HG03280 (cell line): ENCODE measurements around the gene CDC42.
"Not testable (repeated sequence)": the region's sequence is repeated elsewhere in the genome, so short reads cannot be mapped to it uniquely, and the experiment has no call there.

ENCODE experiments used
- ATAC-seq: cut with Tn5 transposase; IDR thresholded peaks from one replicate; pipeline ENCODE4 v1.9.1; 2021; ENCODE audit warnings: mild to moderate bottlenecking, moderate library complexity; ENCODE audit not compliant: unreplicated experiment

The CDC42 gene

DNA sequence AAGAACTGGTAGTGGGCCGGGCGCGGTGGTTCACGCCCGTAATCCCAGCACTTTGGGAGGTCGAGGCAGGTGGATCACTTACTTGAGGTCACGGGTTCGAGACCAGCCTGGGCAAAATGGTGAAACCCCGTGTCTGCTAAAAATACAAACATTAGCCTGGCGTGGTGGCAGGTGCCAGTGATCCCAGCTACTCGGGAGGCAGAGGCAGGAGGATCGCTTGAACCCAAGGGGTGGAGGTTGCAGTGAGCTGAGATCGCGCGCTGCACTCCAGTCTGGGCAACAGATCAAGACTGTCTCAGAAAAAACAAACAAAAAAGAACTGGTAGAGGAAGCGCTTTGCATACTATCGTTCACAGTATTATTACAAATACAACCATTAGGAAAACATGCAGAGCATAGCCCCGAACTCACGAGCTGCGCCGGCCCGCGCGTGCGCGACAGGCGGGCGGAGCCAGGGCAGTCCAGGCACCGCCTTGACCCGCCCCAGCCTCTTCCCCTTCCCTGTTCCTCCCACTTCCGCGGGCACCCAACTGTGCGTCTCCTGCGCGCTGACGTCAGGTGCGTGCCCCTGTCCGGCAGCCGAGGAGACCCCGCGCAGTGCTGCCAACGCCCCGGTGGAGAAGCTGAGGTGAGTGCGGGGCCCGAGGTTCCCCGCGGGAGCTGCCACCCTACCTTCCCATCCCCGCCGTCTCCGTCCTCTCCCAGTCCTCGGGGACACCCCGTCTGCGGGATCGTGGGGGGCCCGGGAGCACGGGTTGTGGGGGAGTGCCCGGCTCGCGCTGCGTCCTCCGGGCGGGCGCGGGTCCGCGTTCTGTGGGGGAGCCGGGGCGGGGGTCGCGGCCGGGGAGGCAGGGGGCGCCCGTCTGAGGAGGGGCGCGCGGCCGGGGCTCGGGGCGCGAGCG, at the start of gene CDC42:
TSS of gene CDC42 (plus strand) at position 595 of the 902 bp plus-strand sequence. CDS start 25,770 bp downstream, outside the sequence.
- peak; percentile 85 for ATAC-seq

GRCh38 chr1:22002875-22003274, 49.6 kb upstream of the CDC42 start:
- not testable (repeated sequence) for ATAC-seq

DNA sequence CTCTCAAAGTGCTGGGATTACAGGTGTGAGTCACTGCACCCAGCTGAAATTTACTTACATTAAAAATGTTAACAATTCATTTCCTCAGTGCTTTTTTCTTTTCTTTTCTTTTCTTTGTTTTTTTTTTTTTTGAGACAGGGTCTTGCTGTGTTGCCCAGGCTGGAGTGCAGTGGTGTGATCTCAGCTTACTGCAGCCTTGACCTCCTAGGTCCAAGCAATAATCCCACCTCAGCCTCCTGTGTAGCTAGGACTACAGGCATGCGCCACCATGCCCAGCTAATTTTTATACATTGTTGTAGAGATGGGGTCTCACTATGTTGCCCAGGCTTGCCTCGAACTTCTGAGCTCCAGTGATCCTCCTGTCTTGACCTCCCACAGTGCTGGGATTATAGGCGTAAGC, 48.5 kb upstream of the CDC42 start:
- ATAC-seq: not testable (repeated sequence)

GRCh38 chr1:22005261-22006149, 47.0 kb upstream of the CDC42 start:
- ATAC-seq: not testable (repeated sequence)

DNA sequence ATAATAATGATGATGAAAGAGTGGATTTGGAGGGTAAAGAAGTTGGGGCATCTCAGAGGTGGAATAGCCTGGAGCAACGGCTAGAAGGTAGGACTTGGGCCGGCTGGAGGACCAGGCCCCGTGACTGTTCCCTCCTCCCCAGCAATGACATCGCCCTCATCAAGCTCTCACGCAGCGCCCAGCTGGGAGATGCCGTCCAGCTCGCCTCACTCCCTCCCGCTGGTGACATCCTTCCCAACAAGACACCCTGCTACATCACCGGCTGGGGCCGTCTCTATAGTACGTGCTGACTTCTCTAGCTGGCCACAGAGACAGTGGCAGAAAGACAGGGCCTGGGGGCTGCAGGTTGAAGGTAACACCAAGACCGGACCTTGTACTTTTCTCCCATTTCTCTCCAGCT, 45.8 kb upstream of the CDC42 start:
- not testable (repeated sequence) for ATAC-seq

DNA sequence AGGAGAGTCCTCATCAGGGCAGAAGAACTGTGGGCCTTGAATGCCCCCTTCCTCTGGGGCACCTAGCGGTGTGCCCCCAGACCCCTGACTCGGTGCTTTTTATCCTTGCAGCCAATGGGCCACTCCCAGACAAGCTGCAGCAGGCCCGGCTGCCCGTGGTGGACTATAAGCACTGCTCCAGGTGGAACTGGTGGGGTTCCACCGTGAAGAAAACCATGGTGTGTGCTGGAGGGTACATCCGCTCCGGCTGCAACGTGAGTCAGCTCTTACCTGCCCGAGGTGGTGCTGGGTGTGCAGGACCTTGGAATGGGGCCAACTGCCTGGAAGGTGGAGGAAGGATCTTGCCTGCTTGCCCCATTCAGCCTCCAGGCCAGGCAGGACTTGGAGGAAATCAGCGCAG, 45.2 kb upstream of the CDC42 start:
- ATAC-seq: not testable (repeated sequence)

- not testable (repeated sequence) for ATAC-seq
These were observed 42.9 kb upstream of the CDC42 start for GRCh38 chr1:22009566-22009965.

DNA sequence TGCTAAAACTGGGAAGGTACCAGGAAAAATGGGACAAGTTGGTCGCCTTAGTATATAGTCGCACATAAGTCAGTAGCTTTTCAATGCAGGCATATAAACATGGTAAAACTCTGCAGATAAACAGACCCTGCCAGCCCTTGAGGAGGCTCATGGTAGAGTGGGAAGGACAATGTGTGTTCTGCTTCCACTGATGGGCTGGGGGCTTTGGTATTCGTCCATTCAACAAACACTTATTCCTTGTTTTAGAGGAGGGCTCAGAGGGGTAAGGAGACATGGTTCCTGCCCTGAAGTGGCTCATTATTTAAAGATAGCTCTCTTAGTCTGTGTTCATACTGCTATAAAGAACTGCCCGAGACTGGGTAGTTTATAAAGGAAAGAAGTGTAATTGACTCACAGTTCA, 39.8 kb upstream of the CDC42 start:
- not testable (repeated sequence) for ATAC-seq

GRCh38 chr1:22014575-22015206, 37.8 kb upstream of the CDC42 start:
- not testable (repeated sequence) for ATAC-seq

- no peak for ATAC-seq
These were observed 33.6 kb upstream of the CDC42 start for GRCh38 chr1:22018583-22019559.

DNA sequence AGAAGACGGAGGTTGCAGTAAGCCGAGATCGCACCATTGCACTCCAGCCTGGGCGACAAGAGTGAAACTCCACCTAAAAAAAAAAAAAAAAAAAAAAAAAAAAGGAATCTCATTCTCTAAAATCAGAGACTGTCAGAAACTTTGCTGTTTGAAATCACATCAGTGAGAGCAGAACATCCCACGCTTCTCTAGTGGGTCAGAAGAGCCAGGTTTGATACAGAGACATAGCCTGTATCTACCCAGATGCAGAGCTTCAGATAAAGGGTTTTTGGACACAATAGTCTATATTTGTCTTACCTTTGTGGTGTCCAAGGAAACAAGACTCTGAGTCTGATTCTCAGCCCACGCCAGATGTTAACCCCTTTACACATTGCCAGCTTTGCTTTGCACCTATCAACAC, 31.4 kb upstream of the CDC42 start:
- ATAC-seq: no peak

DNA sequence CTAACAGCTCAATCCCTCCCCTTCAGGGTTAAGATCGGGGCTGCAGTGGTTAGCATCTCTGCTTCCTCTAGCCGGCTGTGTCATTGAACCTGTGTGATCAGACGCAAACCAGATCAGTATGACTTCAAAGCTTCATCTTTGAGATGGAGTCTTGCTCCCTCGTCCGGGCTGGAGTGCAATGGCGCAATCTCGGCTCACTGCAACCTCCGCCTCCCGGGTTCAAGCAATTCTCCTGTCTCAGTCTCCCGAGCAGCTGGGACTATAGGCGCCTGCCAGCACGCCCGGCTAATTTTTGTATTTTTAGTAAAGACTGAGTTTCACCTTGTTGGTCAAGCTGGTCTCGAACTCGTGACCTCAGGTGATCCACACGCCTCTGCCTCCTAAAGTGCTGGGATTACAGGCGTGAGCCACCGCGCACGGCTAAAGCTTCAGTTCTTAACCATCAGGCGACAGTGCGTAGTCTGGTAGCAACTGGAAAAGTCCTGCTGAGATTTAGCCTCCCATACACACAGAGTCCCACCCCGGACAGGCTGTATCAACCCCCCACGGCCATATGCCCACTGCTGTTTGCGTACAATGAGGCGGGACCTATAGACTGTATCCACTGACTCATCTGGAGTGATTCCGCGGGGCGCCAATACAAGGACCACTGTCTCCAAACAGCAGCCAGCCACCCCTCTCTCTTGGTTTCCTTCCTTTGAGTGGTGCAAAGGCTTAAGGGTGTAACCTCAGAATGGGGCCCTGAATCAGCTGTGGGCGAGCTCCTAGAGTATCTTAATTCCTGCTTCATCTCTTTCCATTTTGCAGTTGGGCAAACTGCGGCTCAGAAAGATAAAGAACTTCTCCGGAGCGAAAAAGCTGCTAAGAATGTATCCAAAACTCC, 27.8 kb upstream of the CDC42 start:
- peak; percentile 28 for ATAC-seq

DNA sequence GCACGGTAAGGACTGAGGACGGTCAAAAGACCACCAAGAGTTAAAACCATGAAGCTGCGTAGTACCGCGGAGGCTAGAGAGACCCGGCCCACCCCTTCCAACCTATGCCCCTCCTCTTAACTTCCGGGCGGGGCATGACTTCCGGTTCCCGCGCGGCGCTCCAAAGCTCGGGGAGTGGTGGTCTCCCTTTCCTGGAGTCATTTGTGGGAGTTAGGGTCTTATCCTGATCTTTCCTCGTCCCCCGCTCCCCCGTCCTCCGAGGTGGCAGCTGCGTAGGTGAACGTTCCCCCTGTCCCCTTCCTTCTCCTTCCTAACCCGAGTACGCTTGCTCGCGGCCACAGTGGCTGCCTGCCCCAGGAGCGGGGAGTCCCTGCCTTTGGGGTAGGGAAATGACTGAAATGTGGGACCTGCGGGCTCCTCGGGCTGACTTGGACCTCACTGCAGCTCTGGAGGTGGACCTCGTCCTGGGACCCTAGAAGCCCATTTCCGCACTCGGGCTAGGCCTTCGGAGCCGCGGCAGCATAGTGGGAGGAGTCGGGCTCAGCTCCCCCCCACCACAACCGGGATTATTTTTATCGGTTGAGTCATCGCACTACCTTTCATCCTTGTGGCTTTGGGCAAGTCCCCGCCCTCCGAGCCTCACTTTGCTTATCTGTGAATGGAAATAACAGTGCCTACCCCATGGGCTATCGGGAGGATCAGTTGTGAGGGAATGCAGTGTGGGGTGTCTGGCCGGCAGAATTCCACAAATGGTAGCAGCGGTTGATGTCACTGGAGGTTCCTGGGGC, 26.9 kb upstream of the CDC42 start:
- ATAC-seq: peak; percentile 71

- ATAC-seq: no peak
These were observed 25.6 kb upstream of the CDC42 start for GRCh38 chr1:22026924-22027289.

GRCh38 chr1:22030057-22030456, 22.5 kb upstream of the CDC42 start:
- ATAC-seq: no peak

GRCh38 chr1:22030473-22030872, 22.0 kb upstream of the CDC42 start:
- ATAC-seq: no peak

GRCh38 chr1:22031214-22031962, 21.1 kb upstream of the CDC42 start:
- ATAC-seq: no peak
